Iris pigment epithelial cell (primary cell): ENCODE data around the gene MYO5A.
"Not testable (repeated sequence)": the region's sequence is repeated elsewhere in the genome, so short reads cannot be mapped to it uniquely, and the experiment has no call there.

Experiments used
- DNase-seq: peaks from one replicate; pipeline ENCODE4 v3.0.0-alpha.2; 2011; ENCODE audit warnings: low read depth

The MYO5A gene

GRCh38 chr15:52288051-52288942, 240.4 kb downstream of the MYO5A start:
- DNase-seq = peak; percentile 24

GRCh38 chr15:52287114-52287513, 241.6 kb downstream of the MYO5A start:
- no peak for DNase-seq

GRCh38 chr15:52285941-52286340, 242.7 kb downstream of the MYO5A start:
- DNase-seq = not testable (repeated sequence)

GRCh38 chr15:52284164-52284563, 244.5 kb downstream of the MYO5A start:
- peak; percentile 74 for DNase-seq

DNA sequence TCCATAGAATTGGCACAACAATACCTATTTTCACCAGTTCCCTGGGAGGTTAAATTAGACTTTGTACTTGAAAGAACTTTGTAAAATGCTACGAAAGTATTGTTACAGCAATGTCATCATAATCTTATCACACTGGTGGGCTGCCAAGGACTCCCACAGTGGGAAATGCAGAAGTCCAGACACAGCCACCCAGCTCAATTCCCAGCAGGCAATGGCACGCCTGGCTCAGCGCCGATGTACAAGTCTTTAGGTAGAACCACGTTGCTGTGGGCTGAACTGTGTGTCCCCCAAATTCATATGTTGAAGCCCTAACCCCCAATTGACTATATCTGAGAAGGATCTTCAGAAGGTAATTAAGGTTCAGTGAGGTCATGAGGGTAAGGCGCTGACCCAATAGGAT, 245.4 kb downstream of the MYO5A start:
- DNase-seq = no peak

- no peak for DNase-seq
Observed at GRCh38 chr15:52282418-52282817, 246.3 kb downstream of the MYO5A start.

- DNase-seq = no peak
Observed at GRCh38 chr15:52281085-52282035, 247.3 kb downstream of the MYO5A start.

DNA sequence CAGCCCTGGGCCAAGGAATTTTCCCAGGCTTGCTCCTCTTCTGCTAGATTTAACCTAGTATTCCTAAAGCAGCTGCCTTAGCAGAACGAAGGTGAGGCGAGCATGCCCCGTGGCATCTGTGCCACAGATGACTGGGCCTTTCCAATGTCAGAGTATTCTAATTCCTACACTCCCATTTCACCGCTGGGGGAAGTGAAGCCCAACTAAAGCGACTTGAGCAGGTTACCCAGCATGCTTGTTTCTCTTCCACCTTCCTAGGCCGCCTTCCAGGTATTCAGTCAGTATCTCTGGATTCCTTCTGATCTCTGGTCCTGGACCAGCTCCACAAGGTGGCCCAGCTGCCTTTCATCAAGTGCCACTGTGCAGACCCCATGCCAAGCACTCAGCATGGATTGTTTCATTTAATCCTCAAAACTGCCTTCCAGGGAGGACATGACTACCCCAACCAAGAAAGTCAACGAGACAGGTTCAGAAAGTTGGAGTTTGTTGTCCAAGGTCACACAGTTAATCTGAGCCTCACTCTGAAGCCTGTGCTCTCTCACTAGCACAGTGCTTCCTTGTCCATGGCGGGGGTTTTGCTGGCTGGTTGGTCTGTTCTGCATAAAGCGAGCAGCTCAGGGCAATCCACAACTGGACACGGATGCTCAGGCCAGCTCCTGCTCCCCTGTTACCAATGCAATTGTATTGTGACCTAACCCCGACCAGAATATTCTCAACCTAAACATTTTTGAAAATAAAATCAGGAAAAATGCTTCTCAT, 248.2 kb downstream of the MYO5A start:
- no peak for DNase-seq

- no peak for DNase-seq
Observed at GRCh38 chr15:52278636-52279367, 249.9 kb downstream of the MYO5A start.

DNA sequence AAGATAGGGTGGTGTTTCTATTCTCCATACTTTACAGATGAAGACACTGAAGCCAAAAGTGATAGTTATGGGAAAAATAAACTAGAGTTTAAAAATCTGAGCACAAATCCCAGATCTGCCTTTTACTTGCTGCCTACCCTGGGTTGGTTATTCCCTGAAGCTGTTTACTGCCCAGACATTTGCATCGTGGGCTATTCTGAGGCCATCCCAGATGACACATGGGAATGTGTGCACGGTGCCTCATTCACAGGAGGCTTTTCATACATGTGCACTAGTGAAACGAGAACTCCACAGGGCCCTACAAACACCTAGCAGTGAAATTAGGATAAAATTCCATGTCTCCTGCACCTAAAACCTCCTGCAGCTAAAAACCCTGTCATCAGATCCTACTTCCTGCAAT, 250.5 kb downstream of the MYO5A start:
- DNase-seq = no peak

DNA sequence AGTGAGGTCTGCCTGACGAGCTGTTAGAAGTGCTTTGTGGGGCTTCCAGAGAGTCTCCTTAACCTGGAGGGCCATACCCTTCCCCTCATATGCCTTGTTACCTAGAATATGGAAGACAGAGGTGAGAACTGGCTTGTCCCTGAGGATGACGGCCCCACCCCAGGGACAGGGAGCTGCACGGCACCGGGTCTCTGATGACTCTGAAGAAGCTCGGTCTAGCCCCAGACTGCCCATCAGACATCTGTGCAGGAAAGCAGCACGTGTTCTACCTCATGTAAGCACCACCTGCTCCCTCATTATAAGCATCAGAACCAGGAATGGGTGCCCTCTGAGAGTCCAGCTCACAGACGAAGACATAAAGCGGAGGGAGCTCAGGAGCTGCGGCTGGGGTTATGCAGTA, 251.1 kb downstream of the MYO5A start:
- no peak for DNase-seq

- DNase-seq = no peak
Observed at GRCh38 chr15:52276256-52276770, 252.4 kb downstream of the MYO5A start.

DNA sequence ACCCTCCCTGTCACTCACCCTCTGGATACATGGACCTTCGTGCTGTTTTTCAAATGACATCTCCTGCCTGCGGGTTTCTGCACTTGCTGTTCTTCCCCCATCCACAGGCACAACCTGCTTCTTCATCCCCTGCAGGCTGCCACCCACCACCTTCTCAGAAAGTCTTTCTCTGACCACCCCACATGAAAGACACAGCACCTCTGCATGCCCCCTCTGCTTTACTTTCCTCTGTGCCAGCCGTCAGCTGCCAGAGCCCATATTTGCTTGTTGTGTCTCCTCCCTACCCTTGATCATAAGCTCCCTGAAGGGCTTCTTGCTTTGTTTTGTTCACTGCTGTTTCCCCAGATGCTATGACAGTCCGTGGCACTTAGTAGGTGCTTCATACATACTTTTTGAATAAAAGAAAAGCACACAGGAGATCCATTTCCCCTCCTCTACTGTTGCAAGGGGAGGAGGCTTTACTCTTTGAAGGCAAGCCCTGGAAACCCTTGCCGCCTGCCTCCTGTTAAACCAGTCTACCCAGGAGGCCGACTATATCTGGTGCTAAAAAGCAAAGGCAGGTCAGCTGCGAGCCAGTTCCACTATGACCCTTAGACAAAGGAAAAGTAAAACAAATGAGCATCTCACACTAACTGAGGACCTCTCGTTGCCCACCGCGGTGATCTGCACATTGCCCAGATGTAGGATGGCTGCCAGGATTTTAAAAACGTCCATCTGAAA, 265.0 kb downstream of the MYO5A start:
- DNase-seq = no peak

DNA sequence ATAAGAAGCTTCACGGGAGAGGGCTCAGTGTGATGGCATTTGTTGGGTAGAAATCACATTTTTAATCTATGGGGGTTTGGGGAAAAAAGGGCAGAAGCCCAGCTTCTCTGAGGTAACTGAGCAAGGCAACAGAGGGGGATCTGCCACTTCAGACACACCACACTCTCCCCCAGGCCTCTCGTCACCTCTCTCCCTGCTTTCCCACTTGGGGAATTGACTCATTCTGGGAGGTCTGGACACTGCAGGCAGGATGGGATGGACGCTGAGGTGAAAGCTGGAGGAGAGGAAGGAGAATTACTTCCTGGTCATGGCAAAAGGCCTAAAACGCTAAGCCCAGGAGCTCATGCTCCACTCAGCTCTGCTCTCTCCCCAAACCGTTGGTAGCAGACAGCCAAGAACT, 266.3 kb downstream of the MYO5A start:
- DNase-seq = no peak

DNA sequence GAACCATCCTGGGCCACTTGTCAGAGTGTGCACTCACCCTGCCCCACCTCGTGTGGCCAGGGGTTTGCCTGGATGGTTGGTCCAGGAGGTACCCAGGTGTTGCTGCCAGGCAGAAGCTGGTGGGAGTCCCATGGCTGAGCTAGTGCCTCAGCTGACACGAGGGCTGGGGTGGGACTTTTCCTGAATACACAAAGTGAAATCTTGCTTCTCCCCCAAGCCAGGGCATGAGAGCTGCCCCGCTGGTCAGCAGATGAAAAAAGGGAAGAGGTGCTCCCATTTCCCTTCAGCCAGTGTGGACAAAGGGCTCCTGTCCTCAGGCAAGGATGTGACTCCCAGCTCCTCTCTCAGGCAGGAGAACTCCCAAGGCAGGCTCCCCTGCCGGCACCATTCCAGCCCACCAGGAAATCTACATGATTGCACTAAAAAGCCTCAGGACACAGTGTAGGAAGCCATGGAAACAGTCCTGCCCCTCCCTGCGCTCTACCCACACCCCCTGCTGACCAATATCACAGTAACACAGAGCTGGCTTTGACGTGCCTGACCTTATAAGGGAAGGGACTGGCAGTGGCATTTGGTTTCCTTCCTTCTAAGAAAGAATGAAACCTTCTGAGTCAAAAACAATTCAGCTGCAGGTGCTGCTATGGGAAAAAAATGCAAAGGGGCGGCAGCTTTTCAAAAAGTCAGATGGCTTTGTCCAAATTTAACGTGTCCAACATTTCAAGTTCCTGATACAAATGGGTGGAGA, 267.0 kb downstream of the MYO5A start:
- DNase-seq = peak; percentile 70

DNA sequence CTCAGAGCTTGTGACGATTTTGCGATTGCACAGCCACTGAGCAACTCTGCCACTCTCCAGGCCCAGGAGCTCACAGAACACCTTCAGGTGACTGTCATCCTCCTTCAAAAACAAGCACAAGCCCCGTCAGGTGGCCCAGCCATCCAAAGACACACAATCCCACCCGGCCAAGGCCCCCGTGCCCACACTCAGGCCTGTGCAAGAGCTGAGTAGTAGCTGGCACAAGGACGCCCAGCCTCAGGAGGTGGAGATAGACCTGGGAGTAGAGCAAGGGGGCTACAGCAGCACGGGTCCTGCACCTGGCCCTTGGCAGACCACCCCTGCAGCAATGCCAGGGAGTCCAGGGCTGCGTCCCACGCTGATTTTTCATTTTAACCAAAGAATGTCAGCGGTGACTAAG, 267.7 kb downstream of the MYO5A start:
- DNase-seq = no peak

DNA sequence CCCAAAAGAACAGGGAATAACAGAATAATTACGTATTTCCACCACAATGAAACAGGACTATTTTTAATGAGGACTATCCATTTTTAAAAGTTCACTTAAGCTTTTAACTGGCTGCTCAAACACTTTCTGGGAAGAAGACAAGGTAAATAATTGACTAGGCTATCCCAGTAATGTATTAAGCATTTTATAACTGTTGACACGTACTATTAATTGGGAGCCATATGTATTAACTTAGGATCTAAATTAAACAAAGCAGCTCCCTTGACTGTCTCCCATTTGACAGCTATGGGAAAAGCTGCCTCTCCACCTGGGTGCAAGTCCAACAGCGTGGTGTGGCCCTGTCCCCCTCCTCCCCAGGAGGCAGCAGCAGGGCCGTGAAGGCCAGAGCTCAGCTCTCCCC, 269.2 kb downstream of the MYO5A start:
- DNase-seq = no peak

GRCh38 chr15:52258461-52258860, 270.2 kb downstream of the MYO5A start:
- DNase-seq = no peak

GRCh38 chr15:52257734-52258062, 271.0 kb downstream of the MYO5A start:
- peak; percentile 39 for DNase-seq
